GM18526 (cell line): ENCODE data around the gene SCAF11.

Source experiments
- POLR2A ChIP-seq: IDR thresholded peaks from 3 replicates; pipeline ENCODE4 v1.6.1; 2011; ENCODE audit not compliant: insufficient read length; ENCODE audit errors: extremely low read depth

SCAF11 gene

GRCh38 chr12:45944771-45945170, 45.6 kb downstream of the SCAF11 start:
- TF ChIP-seq POLR2A = no peak

- TF ChIP-seq POLR2A = no peak
Measured at GRCh38 chr12:45939759-45940158, 50.6 kb downstream of the SCAF11 start.

GRCh38 chr12:45938566-45938965, 51.8 kb downstream of the SCAF11 start:
- TF ChIP-seq POLR2A = no peak

GRCh38 chr12:45934956-45935355, 55.4 kb downstream of the SCAF11 start:
- TF ChIP-seq POLR2A = no peak

GRCh38 chr12:45933504-45933903, 56.9 kb downstream of the SCAF11 start:
- TF ChIP-seq POLR2A = no peak

GRCh38 chr12:45930369-45930768, 60.0 kb downstream of the SCAF11 start:
- no peak for TF ChIP-seq POLR2A

GRCh38 chr12:45928309-45928708, 62.1 kb downstream of the SCAF11 start:
- no peak for TF ChIP-seq POLR2A

GRCh38 chr12:45918818-45919217, 71.6 kb downstream of the SCAF11 start:
- no peak for TF ChIP-seq POLR2A

- TF ChIP-seq POLR2A = no peak
Measured at GRCh38 chr12:45915405-45915804, 75.0 kb downstream of the SCAF11 start.

GRCh38 chr12:45914090-45914489, 76.3 kb downstream of the SCAF11 start:
- TF ChIP-seq POLR2A = no peak

- TF ChIP-seq POLR2A = no peak
Measured at GRCh38 chr12:45913631-45914030, 76.7 kb downstream of the SCAF11 start.

GRCh38 chr12:45912774-45913173, 77.6 kb downstream of the SCAF11 start:
- no peak for TF ChIP-seq POLR2A

GRCh38 chr12:45909041-45909713, 81.2 kb downstream of the SCAF11 start:
- TF ChIP-seq POLR2A = no peak

- TF ChIP-seq POLR2A = no peak
Measured at GRCh38 chr12:45907955-45908354, 82.4 kb downstream of the SCAF11 start.

GRCh38 chr12:45898094-45898493, 92.3 kb downstream of the SCAF11 start:
- TF ChIP-seq POLR2A = no peak

- no peak for TF ChIP-seq POLR2A
Measured at GRCh38 chr12:45895961-45896360, 94.4 kb downstream of the SCAF11 start.

GRCh38 chr12:45893240-45893639, 97.1 kb downstream of the SCAF11 start:
- no peak for TF ChIP-seq POLR2A
